Stimulated activated CD4-positive, alpha-beta T cell treated with anti-CD3 and anti-CD28 coated beads, Interleukin-2, amount 100 ng/mL, for 48 hours (primary cell): ENCODE measurements around the gene TRMT112.

ENCODE experiments used
- DNase-seq, 2 donors: peaks; one replicate each; pipeline ENCODE4 v3.0.0-alpha.2; 2020

Gene TRMT112

DNA sequence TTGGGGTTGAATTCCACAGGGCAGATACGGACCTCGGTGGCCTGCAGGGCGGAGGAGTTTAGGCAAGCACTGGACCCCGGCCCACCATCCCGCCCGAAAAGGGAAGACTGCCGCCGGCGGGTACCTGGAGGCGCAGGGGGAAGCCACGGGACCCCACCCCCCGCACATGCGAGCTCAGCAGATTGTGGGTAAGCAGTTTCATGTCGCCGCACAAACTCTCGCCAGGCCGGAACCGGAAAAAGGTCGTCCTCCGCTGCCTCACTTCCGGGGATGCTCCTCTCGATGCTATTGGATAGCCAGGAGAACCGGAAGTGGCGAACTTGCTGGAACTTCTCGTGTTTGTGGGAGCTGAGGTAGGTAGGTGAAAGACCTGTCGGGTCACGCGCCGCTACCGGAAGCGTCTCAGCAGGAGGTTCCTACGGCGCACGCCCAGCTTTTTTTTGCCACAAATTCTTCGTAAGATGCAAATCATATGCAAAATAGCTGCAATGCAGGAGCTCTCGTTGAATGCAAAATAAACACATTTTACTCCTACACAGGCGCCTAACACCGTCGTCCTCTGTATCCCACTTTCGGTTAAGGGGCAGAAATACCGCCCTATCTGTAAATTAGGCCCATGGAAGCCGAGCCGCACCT is at the start of gene TRMT112:
TSS of gene TRMT112 (minus strand) at position 235 of the 636 bp plus-strand sequence. CDS start at position 202, 33 bp downstream.
- peak; percentile 88 to 96 for DNase-seq

DNA sequence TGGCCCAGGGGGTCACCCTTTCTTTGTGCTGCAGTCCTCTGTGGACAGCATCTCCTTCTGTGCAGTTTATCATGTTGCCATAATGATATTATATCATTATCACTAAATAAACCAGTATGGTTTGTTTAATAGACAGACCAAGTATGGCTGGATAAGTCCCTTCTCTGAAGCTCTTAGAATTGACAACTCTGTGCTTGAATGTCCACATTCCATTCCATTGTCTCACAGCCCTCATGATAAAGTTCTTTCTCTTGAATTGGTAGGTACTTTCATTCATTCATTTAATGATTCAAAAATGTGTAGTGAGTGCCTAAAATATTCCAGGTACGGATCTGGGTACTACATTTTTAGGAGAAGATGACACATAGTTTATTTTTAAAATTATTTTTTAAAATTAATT is 49.4 kb upstream of the TRMT112 start:
- DNase-seq, result no peak

DNA sequence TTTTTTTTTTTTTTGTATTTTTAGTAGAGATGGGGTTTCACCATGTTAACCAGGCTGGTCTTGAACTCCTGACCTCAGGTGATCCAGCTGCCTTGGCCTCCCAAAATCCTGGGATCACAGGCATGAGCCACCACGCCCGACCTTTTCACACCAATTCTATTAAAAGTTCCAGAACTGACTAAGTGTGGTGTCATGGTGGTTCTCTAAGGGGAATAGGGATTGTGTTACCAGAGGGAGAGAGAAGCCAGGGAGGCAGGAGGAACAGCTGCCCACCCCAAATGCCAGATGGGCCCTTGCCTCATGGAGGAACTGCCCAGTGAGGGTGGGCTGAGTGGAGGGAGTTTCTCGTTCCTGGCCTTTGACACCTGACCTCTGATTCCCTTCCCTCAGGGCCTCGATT is 47.6 kb upstream of the TRMT112 start:
- DNase-seq, result no peak

DNA sequence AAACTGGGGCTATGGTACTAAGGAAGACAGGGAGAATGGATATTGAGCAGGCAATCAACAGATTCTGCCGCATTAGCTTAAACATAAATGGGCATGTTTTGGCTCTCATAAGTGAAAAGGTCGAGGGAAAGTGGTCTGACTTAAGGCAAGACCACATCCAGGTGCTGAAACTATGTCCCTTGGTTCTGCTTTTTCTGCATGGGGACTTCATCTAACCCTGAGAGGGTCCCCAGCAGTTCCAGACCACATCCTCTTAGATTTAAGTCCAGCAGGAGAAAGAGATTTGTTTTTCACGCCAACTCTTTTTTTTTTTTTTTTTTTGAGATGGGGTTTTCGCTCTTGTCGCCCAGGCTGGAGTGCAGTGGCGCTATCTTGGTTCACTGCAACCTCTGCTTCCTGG is 47.1 kb upstream of the TRMT112 start:
- DNase-seq, result no peak

DNA sequence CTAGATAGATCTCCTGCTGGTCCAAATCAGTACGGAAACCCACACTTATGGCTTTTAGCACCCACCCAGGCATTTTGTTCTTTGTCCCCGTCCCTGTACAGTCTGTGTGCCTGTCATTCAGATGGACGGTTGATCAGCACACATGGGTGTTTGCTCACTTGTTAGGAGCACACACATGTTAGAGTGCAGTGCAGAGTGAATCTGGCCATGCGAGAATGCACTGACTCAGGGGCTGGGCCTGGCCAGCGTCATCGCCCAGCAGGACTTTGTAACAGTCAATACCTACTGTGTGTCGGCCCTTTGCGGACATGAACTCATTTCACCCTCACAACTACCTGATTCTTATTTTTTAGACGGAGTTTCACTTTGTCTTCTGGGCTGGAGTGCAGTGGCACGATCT is 45.0 kb upstream of the TRMT112 start:
- DNase-seq, result no peak

DNA sequence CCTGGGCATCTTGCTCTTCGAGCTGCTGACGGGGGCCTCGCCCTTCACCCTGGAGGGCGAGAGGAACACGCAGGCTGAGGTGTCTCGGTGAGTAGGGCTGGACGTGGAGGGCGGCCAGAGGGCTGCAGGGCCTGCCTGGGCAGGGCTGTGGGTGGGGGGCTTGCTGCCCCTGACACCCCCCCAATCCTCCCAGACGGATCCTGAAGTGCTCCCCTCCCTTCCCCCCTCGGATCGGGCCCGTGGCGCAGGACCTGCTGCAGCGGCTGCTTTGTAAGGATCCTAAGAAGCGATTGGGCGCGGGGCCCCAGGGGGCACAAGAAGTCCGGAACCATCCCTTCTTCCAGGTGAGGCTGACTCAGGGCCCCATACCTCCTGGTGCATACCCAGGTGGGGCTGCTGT is 44.3 kb upstream of the TRMT112 start:
- DNase-seq, result no peak

DNA sequence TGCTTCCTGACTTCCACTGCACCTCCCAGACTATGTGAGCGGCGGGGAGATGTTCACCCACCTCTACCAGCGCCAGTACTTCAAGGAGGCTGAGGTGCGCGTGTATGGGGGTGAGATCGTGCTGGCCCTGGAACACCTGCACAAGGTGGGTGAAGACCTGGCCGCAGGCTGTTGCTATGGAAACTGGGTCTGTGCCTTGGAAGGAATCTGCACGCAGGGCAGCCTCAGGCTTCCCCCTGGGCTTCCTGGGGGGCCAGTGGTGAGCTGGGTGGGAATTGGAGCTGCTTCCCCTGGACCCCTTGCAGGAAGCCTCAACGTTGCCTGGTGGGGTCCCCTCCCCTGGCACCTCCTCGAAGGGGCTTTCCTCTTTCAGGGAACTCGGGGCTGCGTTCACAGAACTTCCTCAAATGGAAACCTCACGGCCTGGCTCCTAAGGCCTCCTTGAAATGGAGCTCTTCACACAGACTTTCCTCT is 43.1 kb upstream of the TRMT112 start:
- DNase-seq, result no peak

DNA sequence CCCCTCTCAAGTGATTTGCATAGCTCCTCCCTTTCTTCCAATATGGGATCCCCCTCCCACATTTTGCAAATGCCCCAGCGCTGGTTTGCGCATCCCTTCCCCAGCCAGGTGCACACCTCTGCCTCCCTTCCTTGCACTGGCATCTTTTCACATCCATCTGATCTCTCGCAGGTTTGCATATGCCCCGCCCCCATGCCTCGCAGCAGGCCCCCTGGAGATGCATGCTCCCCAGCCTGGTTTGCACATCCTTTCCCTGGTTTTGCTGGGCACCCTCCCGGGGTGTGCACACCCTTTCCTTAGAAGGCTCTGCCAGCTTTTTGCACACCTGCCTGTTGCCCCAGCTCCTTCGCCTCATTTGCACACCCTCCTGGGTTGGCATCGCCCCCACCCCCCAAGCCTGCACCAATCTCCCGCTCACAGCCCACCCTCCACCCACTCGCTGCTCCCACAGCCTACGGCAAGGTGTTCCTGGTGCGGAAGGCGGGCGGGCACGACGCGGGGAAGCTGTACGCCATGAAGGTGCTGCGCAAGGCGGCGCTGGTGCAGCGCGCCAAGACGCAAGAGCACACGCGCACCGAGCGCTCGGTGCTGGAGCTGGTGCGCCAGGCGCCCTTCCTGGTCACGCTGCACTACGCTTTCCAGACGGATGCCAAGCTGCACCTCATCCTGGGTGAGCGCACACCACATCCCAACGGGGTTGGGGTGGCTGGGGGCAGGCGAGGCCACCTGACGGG is 42.5 kb upstream of the TRMT112 start:
- DNase-seq, result peak in 1 of 2 donors; percentile 15

DNA sequence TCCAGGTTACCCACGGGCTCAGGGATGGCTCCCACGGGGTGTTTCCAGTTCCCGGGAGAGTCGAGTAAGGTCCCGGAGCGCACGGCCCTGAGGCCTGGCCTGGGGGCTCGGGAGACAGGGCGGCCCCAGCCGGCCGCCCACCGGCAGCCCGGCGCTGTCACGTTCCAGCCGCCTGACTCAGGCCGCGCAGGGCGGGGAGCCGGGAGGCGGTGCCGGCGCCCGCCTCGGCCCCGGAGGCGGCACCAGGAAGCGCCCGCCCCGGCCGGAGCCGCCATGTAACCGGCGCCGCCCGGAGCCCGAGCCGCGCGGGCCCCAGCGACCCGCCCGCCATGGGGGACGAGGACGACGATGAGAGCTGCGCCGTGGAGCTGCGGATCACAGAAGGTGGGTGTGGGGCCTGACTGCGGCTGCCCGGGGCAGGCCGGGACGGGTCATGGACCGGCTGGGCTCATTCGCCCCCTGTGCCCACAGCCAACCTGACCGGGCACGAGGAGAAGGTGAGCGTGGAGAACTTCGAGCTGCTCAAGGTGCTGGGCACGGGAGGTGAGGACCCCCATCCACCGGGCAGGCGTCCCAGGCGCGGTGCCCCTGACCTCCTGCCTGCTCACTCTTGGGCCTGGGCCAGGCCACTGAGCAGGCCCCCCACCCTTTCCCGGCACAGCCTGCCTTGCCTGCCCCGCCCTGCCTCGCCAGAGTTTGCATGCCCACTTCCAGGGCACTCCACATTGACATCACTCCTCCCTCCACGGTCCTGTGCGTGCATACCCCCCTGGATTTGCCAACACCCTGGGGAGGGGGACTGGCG is 41.8 kb upstream of the TRMT112 start, which contains the start of gene RPS6KA4:
TSS of gene RPS6KA4 (plus strand) at position 256 of the 805 bp plus-strand sequence. CDS start at position 330, 74 bp downstream.
- peak; percentile 53 to 64 for DNase-seq

DNA sequence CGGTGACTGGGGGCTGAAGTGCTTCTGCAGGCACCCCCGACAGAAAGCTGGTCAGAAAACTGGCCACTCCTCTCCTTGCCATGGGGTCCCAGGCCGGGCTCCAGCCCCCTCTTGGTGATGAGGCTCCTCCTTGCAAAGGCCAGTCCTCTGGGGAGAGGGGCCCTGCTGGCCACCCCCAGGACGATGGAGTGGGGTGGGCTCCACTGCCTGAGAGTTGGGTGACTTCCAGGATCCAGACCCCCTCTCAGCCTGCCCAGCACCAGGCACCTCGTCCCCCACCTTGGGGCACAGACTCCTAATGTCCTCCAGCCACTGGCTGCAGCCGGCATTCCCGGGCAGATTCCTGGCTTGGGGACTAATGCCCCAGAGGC is 41.2 kb upstream of the TRMT112 start:
- DNase-seq, result no peak

DNA sequence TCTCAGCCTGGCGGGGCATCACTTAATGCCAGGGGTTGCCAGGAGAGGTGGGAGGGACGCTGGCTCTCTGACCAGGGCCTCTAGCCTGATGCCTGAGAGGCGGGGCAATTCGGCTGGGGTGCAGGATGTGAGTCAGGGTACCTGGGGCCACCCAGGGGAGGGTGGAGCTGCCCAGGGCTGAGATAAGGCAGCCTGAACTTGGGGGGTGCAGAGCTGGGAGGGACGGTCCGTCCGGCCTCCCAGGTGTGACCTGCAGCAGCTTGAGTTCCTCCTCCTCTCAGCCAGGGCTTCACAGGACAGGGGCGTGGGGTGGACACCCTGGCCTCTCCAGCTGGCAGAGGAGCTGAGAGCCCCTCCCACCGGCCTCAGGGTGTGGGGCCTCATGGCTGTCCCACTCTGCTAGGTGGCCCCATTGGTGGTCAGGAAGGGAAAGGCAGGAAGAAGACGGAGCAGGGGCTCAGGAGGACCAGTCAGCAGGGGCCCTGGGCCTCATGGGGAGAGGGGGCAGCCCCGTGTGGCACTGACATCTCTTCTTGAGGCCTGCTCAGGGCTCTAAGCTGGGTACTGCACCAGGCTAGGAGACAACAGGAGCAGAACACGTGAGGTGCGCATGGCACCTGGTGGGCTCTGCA is 40.7 kb upstream of the TRMT112 start:
- DNase-seq, result peak in 1 of 2 donors; percentile 56

DNA sequence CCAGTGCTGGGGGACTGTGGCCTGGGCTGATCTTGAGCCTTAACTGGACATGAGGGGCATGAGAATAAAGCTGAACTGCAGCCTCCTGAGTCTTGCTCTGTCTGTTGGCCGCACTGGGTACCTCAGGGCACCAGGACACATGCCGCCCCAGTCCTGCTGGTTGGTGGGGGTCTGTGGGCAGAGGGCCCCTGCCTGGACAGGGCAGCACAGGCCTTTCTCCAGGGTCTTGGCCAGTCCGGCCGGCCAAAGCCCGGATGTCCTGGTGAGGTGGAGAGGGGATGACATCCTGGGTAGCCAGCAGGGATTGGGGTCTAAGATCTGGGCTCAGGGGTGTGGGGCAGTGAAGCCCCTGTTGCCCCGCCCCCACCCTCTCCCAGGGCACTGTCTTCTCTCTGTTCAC is 40.1 kb upstream of the TRMT112 start:
- DNase-seq, result no peak

DNA sequence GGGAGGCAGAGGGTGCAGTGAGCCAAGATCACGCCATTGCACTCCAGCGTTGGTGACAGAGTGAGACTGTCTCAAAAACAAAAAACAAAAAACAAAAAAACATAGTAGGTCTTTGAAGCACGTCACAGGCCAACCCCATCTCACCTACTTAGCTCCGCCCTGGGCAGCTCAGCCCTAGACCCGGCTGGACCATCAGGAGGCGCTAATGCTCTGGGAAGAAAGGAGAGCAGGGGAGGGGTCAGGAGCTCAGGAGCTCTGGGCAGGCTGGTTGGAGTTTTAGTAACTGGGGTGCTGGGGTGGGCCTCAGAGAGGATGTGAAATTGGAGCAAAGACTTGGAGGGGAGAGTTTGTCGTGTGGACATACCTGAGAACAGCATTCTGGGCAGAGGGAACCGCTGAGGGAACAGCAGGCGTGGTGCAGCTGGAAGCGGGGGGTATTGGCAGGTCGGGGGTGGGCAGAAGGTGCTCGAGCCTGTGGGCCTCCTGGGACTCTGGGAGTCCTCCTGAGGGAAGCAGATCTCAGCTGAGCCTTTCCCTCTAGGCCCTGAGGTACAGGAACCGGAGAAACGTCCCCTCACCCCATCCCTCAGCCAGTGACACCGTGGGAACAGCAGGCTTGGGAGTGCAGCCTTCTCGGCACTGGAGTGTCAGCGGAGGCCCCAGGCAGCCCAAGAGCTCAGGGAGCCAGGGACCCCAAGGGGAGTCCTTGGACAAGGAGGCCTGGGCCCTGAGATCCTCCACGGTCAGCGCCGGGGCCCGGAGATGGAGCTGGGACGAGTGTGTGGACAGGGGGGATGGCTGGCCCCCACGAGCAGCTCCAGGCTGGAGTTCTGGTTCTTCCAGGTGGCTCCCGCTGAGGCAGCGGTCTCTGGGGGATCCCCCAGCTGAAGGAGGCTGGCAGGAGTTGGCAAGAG is 39.4 kb upstream of the TRMT112 start:
- peak; percentile 44 to 45 for DNase-seq

DNA sequence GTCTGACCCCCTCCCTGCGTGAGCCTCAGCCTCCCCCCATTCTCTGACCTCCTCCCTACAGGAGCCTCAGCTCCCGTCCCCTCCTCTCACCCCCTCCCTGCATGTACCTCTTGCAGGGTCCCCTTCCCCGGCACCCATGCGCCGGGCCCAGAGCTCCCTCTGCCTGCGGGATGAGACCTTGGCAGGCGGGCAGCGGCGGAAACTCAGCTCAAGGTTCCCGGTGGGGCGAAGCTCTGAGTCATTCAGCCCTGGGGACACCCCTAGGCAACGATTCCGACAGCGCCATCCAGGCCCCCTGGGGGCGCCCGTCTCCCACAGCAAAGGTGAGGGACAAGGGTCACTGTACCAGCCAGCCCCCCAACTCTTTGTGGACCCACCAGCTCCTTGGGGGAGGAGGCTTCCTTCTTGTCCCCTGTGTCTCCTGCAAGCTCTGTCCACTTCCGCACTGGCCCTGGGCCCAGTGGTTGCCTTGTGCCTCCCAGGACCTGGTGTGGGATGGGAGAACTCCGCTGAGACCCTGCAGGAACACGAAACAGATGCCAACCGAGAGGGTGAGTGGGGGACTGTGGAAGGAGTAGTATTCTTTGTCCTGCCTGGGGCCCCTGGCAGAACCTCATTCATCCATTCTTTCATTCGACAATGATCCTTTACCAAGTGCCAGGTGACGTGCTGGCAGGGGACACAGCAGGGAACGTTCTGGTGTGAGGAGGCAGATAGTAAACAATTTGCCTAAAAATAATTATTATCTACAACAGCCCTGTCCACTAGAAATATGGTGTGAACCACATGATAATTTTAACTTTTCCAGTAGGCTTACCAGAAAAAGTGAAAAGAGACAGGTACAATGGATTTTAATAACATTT is 38.0 kb upstream of the TRMT112 start:
- peak in 1 of 2 donors; percentile 43 for DNase-seq

DNA sequence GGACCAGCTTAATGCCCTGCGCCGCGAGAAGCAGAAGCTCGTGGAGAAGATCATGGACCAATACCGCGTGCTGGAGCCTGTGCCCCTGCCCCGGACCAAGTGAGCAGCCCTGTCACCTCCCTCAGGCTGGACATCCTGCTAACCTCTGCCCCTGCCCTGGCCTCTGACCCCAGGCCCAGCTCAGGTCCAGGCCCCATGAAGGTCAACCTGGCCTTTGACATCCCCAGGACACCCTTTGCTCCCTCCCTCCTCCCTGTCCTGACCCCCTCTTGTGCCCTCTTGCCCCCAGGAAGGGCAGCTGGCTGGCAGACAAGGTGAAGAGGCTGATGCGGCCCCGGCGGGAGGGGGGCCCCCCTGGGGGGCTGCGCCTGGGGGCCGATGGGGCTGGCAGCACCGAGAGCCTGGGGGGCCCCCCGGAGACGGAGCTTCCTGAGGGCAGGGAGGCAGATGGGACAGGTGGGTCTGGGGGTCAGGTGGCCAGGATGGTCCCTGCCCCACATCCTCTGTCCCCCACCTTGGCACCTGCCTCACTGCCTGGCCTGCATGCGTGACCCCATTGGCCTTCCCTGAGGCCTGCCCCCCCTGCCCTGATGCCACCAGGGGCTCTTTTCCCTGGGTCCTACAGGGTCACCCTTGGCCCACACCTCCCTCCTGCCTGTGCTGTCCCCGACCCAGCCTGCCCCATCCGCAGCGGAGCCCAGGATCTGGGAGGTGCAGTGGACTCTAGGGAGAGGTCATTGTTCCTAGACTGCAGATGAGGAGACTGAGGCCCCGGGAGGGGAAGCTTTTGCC is 36.6 kb upstream of the TRMT112 start:
- DNase-seq, result no peak

DNA sequence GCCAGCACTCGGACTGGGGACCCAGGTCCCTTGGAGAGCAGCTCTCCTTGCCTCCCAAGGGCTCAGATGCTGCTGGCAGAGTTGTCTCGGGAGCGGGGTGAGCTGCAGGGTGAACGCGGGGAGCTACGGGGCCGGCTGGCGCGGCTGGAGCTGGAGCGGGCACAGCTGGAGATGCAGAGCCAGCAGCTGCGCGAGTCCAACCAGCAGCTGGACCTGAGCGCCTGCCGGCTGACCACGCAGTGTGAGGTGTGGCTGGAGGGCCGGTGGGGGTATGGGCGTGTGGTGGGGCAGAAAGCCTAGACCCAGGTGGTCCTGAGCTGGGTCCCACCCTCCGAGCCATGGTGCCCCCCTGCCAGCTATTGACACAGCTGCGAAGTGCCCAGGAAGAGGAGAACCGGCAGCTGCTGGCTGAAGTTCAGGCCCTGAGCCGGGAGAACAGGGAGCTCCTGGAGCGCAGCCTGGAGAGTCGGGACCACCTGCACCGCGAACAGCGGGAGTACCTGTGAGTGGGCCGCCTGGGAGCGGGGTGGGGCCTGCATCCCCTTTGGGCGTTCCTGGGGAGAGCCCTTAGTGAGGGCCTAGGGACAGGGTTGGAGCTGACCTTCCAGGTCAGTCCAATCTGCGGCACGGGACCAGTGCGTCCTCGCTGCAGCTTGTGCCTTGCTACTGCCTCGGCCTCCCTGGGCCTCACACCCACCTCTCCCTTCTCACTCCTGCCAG is 35.8 kb upstream of the TRMT112 start:
- DNase-seq, result no peak

DNA sequence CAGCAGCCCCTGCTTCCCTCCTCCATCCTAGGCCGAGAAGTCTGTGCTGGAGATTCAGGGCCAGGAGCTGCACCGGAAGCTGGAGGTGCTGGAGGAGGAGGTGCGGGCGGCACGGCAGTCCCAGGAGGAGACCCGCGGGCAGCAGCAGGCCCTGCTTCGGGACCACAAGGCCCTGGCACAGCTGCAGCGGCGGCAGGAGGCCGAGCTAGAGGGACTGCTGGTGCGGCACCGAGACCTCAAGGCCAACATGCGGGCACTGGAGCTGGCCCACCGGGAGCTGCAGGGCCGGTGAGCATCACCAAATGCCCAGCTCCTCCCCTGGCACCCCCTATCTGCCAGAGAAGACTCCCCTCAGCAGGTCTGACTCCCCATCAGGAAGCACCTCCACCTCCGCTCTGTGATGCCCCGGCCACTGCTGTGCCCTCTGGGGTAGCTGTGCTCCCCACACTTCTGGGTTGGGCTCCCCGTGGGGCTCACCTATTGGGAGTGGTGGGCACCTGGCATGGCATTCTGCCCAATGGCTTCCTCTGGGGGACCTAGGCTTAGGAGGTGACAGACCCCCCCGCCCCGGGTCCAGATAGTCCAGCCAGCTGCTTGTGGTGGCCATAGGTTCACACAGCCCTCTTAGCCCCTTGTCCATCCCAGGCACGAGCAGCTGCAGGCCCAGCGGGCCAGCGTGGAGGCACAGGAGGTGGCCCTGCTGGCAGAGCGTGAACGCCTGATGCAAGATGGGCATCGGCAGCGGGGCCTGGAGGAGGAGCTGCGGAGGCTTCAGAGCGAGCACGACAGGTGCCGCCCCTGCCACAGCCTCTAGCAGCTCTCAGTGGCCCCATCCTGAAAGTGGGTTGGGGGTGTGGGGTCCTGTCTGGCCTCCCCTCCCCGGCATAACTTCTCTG is 35.0 kb upstream of the TRMT112 start:
- DNase-seq, result no peak

DNA sequence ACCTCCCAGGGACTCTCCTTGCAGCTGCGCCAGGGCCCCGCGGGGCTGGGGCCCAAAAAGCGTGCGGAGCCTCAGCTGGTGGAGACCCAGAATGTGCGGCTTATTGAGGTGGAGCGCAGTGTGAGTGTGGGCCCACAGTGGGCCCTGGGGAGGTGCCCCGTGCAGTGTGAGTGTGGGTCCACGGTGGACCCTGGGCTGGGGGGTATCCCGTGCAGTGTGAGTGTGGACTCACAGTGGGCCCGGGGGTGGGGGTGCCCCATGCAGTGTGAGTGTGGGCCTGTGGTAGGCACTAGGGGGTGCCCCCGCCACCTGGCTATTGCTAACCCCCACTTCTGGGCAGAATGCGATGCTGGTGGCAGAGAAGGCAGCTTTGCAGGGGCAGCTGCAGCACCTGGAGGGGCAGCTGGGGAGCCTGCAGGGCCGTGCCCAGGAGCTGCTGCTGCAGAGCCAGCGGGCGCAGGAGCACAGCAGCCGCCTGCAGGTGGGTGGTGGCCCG is 33.8 kb upstream of the TRMT112 start:
- no peak for DNase-seq
